ENCODE data around the gene ANKHD1. TPM values are rescaled to one million over a fixed set of nuclear protein-coding genes. Genes with fewer than 3 reads are reported as not detected.
"Not testable (repeated sequence)": the region's sequence is repeated elsewhere in the genome, so short reads cannot be mapped to it uniquely, and the experiment has no call there.

The ANKHD1 gene
- total RNA-seq, 3 donors from 2014 or later (not counting 1 experiment from before 2014, with no cell fraction given) = 225 to 239 (median 230) TPM

GRCh38 chr5:140432916-140433315 is 31.3 kb downstream of the ANKHD1 start:
- Histone ChIP-seq H3K27me3 (ENCODE audit: control insufficient read depth, insufficient read depth, low read length) (no peaks in the 10 kb centered on the region), H3K27ac (ENCODE audit: low read length) (no peak overlapping the region), H3K4me1 (ENCODE audit: control insufficient read depth, insufficient read depth, low read length) (peaks cover 3% of the 10 kb centered on the region), H3K9me3 (ENCODE audit: control insufficient read depth, insufficient read depth, low read length) (no peaks in the 10 kb centered on the region), H3K4me3 (ENCODE audit: low read length) (no peak overlapping the region), H3K36me3 (ENCODE audit: control insufficient read depth, insufficient read depth, low read length) (peaks cover 6% of the 10 kb centered on the region)
- Mint-ChIP-seq H3K36me3 (no peaks in the 10 kb centered on the region), H3K4me1 (peaks cover 40 to 43% of the 10 kb centered on the region in 2 donors), H3K27ac (peak overlapping the region in 1 of 2 donors; percentile 25), H3K27me3 (ENCODE audit: low read depth in 2 of 2) (no peaks in the 10 kb centered on the region), H3K4me3 (no peak overlapping the region), H3K9me3 (no peaks in the 10 kb centered on the region)
- intact Hi-C loops (cut with micrococcal nuclease) = no loop called here
- 86% methylated on average over 8 of the region's 8 CpGs for WGBS (ENCODE audit: insufficient coverage)
- DNase-seq (no peak), ATAC-seq (no peak)
- TF ChIP-seq CTCF (IDR thresholded peaks at IDR 0.05) = no peak

- WGBS (ENCODE audit: insufficient coverage) = 100% methylated on average over 2 of the region's 4 CpGs
- H3K9me3 Mint-ChIP-seq; H3K27me3 Mint-ChIP-seq (ENCODE audit: low read depth in 2 of 2); H3K4me3 ChIP-seq (ENCODE audit: low read length); H3K27ac Mint-ChIP-seq; intact Hi-C loops (cut with micrococcal nuclease); H3K4me3 Mint-ChIP-seq; H3K36me3 Mint-ChIP-seq; H3K27me3 ChIP-seq (ENCODE audit: control insufficient read depth, insufficient read depth, low read length); H3K9me3 ChIP-seq (ENCODE audit: control insufficient read depth, insufficient read depth, low read length); H3K27ac ChIP-seq (ENCODE audit: low read length); ATAC-seq; H3K4me1 ChIP-seq (ENCODE audit: control insufficient read depth, insufficient read depth, low read length); H3K4me1 Mint-ChIP-seq; DNase-seq: not testable (repeated sequence)
- peaks cover 22% of the 10 kb centered on the region for H3K36me3 ChIP-seq (ENCODE audit: control insufficient read depth, insufficient read depth, low read length)
Observed at GRCh38 chr5:140457368-140457767, 55.7 kb downstream of the ANKHD1 start.

GRCh38 chr5:140466981-140467742 is 65.5 kb downstream of the ANKHD1 start:
- ATAC-seq = no peak
- H3K36me3 ChIP-seq (ENCODE audit: control insufficient read depth, insufficient read depth, low read length) = peaks cover 45% of the 10 kb centered on the region

GRCh38 chr5:140468188-140468587 is 66.6 kb downstream of the ANKHD1 start:
- H3K27me3 Mint-ChIP-seq (ENCODE audit: low read depth in 2 of 2) = no peaks in the 10 kb centered on the region
- TF ChIP-seq CTCF (IDR thresholded peaks at IDR 0.05) = no peak
- H3K36me3 ChIP-seq (ENCODE audit: control insufficient read depth, insufficient read depth, low read length) = peaks cover 47% of the 10 kb centered on the region
- WGBS (ENCODE audit: insufficient coverage) = 95% methylated on average over 3 of the region's 3 CpGs
- H3K36me3 Mint-ChIP-seq = no peaks in the 10 kb centered on the region
- H3K4me3 ChIP-seq (ENCODE audit: low read length) = no peak overlapping the region
- ATAC-seq (no peak), DNase-seq (no peak)
- peaks cover 0 to 6% of the 10 kb centered on the region in 2 donors for H3K4me1 Mint-ChIP-seq
- peak overlapping the region; percentile 35 to 45 for H3K27ac Mint-ChIP-seq
- no peak overlapping the region for H3K4me3 Mint-ChIP-seq
- H3K9me3 Mint-ChIP-seq = no peaks in the 10 kb centered on the region
- no peaks in the 10 kb centered on the region for H3K4me1 ChIP-seq (ENCODE audit: control insufficient read depth, insufficient read depth, low read length)
- no peaks in the 10 kb centered on the region for H3K27me3 ChIP-seq (ENCODE audit: control insufficient read depth, insufficient read depth, low read length)
- intact Hi-C loops (cut with micrococcal nuclease) = no loop called here
- H3K27ac ChIP-seq (ENCODE audit: low read length) = no peak overlapping the region
- no peaks in the 10 kb centered on the region for H3K9me3 ChIP-seq (ENCODE audit: control insufficient read depth, insufficient read depth, low read length)

More at GRCh38 chr5:140466981-140467742, 65.5 kb downstream of the ANKHD1 start:
- Mint-ChIP-seq H3K4me1 (peaks cover 0 to 6% of the 10 kb centered on the region in 2 donors), H3K36me3 (no peaks in the 10 kb centered on the region), H3K27ac (no peak overlapping the region), H3K4me3 (no peak overlapping the region), H3K27me3 (ENCODE audit: low read depth in 2 of 2) (no peaks in the 10 kb centered on the region), H3K9me3 (no peaks in the 10 kb centered on the region)
- DNase-seq = no peak
- no peak overlapping the region for H3K4me3 ChIP-seq (ENCODE audit: low read length)
- H3K9me3 ChIP-seq (ENCODE audit: control insufficient read depth, insufficient read depth, low read length) = no peaks in the 10 kb centered on the region
- intact Hi-C loops (cut with micrococcal nuclease) = no loop called here
- no peaks in the 10 kb centered on the region for H3K4me1 ChIP-seq (ENCODE audit: control insufficient read depth, insufficient read depth, low read length)
- H3K27me3 ChIP-seq (ENCODE audit: control insufficient read depth, insufficient read depth, low read length) = no peaks in the 10 kb centered on the region
- no peak overlapping the region for H3K27ac ChIP-seq (ENCODE audit: low read length)
- no CpG with 5 or more reads among the region's 1 CpG for WGBS (ENCODE audit: insufficient coverage)
- no peak for TF ChIP-seq CTCF (IDR thresholded peaks at IDR 0.05)

Measured in natural killer cell (primary cell).